Measurements from ENCODE around the gene AK2.
A peak's percentile ranks its signal among the peaks of the same experiment; 100 is the strongest.

Gene AK2

GRCh38 chr1:32969566-32969965, 67.1 kb downstream of the AK2 start:
- no peak for DNase-seq

DNA sequence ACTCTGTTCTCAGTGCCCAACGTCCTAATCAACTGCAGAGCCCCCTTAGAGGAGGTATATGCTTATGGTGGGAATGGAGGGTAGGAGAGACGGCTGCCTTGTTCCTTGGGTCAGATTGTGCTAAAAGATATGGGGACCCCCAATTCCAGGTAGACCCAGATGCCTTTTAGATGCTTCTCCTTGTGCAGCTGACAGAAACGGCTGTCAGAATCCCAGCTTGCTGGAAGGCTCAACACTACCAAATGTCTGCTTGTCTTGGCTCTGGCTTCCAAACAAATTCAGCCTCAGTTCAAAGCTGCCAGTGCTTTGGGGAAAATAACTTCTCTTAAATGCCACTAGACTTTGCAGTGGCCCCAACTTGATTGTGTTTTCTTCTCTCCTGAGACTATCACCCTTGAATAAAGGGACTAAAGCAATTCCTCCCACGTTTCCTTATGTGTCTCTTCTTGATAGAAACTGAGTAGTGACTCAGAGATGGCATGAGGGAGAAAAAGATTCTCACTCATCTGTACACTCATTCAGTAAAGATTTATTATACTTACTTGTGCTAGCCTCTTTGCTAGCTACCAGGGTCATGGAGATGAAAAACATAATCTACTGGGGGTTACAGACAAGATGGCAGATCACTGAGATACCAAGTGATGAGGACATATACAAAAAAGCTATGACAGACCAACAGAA, 68.7 kb downstream of the AK2 start:
- no peak for DNase-seq

DNA sequence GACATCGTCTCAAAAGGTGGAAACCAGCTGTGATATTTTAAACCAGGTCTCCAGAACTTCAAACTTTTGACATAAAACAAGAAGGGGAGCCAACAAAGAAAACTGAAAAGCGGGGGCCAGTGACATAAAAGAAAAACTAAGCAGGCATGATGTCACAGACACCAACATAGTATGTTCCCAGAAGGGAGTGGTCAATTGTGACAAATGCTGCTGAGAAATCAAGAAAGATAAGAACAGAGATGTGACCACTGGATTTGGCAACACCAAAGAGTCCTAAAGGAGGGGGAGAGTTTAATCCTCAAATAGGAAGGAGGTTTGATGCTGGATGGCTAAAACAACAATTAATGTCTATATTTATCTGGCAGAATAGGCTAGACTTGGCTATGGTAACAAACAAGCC, 69.8 kb downstream of the AK2 start:
- no peak for DNase-seq

GRCh38 chr1:32965251-32965747, 71.4 kb downstream of the AK2 start:
- no peak for DNase-seq

DNA sequence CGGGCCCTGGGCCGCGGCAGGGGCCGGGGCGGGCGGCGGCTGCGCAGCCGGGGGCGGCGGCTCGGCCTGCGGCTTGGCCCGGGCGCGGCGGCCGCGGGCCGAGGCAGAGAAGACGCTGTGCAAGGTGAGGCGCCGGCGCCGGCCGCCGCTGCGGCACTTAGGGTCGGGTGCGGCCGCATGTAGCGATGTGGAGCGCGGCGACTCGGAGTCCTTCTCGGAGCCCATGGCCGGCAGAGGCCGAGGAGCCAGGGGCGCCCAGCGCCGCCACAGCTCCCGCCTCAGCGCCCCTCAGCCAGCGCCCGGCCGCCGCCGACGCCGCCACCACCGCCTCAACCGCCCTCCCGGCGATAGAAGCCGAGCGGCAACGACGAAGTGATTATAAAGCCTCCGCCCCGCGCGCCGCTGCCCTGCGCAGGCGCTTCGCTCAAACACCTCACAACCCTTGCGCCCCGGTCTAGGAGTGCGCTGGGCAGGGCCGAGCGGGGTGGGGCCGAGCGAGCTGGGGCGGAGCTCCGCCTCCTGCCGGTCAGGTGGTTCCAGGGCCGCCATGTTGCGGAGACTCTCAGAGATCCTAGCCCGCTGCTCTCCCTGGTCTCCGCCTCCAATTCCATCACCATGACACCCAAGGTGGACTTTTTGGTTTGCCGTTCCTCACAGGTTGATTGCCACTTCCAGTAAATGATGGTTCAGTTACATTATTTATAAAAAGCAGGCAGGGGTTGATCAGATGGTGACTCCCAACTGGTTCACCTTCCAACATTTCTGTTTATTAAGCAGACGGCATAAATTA, 72.0 kb downstream of the AK2 start, which contains the start of gene RNF19B:
RNF19B (minus strand) TSS at position 349 of the 790 bp plus-strand sequence; CDS start at position 225, 124 bp downstream.
- peak; percentile 96 for DNase-seq

DNA sequence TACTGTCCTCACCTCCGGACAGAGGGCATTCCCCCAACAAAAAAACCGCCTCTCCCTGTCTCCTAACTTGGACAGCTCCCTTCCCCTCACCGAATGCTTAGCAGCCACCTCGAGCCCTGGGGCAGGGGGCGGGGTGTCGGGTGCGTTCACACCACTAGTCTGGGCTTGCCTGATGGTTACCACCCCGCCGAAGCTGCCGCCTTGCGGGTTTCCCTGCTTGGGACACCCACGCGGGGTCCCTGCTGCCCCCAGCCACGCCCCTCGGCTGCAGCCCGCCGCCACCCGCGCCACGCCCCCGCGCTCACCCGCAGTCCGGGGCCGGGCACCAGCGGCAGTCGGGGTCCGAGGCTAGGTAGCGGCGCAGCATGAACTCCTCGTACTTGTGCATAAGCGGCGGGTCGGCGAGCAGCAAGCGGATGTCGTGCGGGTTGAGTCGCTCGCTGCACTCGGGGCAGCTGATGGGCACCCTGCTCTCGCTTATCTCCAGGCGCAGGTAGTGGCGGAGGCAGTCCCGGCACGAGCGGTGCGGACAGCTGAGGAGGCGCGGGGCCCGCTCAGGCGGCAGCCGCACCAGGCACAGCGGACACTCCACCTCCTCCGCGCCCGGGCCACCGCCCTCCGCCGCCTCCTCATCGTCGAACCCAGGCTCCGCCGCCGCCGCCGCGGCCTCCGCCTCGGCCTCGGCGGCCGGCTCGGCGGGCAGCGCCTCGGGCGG, 72.8 kb downstream of the AK2 start:
- peak; percentile 70 for DNase-seq

DNA sequence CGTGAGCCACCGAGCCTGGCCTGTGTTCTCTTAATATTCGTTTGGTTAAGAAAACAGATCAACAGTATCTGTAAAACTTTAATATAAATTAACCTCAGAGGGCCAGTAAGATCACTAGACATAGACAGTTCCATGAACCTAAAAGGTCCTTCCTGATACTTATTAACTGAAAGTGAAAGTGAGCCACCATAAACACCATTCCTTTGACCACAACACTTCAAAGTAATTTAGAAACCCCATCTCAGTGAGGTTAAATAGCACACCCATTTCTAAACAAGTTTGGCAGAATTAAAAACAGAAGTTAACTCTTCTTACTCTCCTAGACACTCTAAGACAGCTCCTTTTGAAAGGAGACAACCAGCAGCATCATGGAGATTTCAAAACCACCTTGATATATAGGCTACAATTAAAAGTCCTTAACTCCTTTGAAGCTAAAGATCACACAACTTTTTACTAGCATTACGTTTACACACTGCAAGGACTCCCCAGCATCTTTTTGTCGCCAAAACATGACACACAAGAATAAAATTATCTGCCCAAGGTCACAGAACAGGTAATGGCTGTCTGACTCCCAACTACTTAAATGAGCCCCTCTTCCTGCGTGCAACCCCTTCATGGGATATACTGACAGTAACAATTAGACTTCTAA, 74.3 kb downstream of the AK2 start:
- DNase-seq, result no peak

DNA sequence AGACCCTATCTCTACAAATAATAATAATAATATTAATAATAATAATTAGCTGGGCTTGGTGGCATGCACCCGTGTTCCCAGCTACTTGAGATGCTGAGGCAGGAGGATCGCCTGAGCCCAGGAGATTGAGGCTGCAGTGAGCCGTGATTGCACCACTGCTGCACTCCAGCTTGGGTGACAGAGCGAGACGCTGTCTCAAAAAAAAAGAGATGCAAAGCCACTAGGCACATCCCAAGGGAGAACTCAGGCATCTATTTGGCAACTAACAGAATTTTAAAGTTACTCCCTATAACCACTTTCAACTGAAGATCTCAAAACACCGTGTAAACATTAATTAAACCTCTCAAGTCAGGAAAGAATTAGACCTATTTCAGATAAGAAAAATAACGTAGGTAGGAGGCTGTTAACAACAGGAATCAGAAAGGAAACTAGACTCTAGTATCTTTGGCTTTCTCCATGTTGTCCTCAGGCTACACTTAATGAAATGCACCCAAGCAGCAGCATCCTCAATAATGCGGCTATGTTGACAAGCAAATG, 75.8 kb downstream of the AK2 start:
- DNase-seq, result no peak

GRCh38 chr1:32960342-32960741, 76.3 kb downstream of the AK2 start:
- no peak for DNase-seq

DNA sequence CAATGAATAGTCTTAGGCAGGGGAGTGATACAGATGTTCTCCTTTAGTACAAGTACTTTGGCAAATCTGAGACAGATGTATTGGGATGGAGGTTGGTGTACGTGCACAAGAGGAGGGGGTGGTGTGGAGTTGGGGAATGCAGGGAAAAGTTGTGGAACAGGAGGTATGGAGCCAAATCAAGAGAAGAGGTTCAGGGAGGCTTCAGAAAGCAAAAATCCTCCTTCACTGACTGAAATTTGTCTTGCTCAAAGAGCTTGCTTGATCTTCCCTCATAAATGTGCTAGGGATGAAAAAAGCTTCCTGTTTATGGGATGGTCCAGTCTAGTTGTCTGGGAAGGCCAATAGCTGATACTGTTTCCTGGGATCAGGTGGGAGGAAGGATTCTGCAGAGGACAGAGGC, 77.9 kb downstream of the AK2 start:
- DNase-seq, result no peak
